Peyer's patch (tissue), 4 donors: ENCODE measurements around the gene SASH3.

Experiments used
- POLR2A ChIP-seq, 2 donors: fragments of 450-650 bp; IDR thresholded peaks; one replicate each; pipeline ENCODE4 v1.5.1; 2017; ENCODE audit warnings: antibody characterized with exemption in 2 of 2, mild to moderate bottlenecking in 2 of 2, moderate library complexity in 2 of 2
- TF ChIP-seq, protein P1 (sequence below), 6 experiments: fragments of 450-650 bp in 4 of 6; fragments of 200-600 bp in 2 of 6; sonication (generic) in 1 of 6; IDR thresholded peaks; one replicate each; pipeline ENCODE4 v1.5.1; 2017 to 2019; ENCODE audit warnings: antibody characterized with exemption in 6 of 6, mild to moderate bottlenecking in 3 of 6, moderate library complexity in 1 of 6

DNA sequence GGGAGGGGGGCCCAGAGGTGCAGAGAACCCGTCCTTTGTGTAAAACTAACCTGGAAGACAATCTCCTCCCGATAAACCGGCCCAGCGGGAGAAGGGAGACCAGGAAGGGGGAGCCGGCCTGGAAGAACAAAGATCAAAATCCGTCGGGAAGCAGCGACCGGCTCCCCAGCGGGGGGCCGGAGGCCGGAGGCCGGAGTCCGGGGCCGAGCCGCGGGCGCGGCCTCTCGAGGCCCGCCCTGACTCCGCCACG lies 63.4 kb downstream of the SASH3 start:
- TF ChIP-seq, protein P1, sequence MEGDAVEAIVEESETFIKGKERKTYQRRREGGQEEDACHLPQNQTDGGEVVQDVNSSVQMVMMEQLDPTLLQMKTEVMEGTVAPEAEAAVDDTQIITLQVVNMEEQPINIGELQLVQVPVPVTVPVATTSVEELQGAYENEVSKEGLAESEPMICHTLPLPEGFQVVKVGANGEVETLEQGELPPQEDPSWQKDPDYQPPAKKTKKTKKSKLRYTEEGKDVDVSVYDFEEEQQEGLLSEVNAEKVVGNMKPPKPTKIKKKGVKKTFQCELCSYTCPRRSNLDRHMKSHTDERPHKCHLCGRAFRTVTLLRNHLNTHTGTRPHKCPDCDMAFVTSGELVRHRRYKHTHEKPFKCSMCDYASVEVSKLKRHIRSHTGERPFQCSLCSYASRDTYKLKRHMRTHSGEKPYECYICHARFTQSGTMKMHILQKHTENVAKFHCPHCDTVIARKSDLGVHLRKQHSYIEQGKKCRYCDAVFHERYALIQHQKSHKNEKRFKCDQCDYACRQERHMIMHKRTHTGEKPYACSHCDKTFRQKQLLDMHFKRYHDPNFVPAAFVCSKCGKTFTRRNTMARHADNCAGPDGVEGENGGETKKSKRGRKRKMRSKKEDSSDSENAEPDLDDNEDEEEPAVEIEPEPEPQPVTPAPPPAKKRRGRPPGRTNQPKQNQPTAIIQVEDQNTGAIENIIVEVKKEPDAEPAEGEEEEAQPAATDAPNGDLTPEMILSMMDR (IDR thresholded peaks at IDR 0.05) = no peak
- no peak for TF ChIP-seq POLR2A (IDR thresholded peaks at IDR 0.05)
